Measurements from ENCODE around the gene TOM1L1. TPM values are rescaled to one million over a fixed set of nuclear protein-coding genes. Genes with fewer than 3 reads are reported as not detected.

Gene TOM1L1
- total RNA-seq, 2 donors from 2014 or later, result 4.2 to 4.7 TPM

- DNase-seq (ENCODE audit: low spot score), result no peak
- intact Hi-C loops (cut with DNase I), result no loop called here
These were observed 36.8 kb downstream of the TOM1L1 start for GRCh38 chr17:54937426-54937825.

DNA sequence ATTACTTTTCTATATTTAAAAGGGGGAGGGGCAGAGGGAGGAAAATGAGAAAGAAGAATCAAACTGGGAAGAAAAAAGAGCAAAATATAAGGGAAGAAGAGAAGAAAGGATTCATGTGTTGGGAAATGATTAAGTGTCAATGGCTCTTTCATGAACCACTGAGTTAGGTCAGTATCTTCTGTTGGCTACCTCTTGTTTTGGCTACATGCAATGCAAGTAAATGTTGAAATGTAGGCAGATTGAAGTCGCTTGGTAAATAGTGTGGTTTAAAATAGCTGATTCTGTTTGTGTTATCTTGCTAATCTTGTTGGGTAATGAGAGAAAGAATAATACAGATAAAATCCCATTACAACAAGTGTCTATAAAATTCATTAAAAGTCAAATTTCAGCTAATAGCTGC, 40.6 kb downstream of the TOM1L1 start:
- intact Hi-C loops (cut with DNase I), result no loop called here
- DNase-seq (ENCODE audit: low spot score), result no peak

DNA sequence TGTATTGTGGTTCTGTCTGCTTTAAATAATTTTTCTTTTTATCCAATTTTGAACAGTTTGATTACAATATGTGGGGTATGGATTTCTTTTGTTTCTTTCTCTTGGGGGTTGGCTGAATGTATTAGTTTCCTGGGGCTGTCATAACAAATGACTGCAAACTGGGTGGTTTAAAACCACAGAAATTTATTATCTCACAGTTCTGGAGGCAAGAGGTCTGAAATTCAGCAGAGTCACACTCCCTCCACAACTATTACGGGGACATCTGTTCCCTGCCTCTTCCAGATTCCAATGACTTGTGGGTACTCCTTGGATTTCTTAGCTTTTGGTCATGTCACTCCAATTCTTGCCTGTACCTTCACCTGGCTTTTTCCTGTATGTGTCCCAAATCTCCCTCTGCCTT, 44.1 kb downstream of the TOM1L1 start:
- intact Hi-C loops (cut with DNase I), result no loop called here
- no peak for DNase-seq (ENCODE audit: low spot score)

- intact Hi-C loops (cut with DNase I), result no loop called here
These were observed 44.6 kb downstream of the TOM1L1 start for GRCh38 chr17:54945231-54945630.

DNA sequence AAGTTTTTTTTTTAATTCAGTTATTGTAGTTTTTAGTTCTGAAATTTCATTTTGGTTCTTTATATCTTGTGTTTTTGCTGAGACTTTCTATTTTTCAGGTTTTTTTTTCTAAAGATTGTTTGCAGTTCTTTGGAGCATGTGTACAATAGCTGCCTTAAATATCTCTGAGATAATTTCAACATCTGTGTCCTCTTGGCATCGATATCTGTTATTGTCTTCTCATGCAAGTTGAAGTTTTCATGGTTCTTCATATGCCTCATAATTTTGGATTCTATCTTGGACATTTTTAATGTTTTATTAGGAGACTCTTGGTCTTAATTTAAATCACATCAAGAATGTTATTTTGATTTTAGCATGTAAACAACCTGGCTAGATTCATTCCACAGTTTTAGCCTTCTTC, 45.0 kb downstream of the TOM1L1 start:
- intact Hi-C loops (cut with DNase I), result no loop called here
- DNase-seq (ENCODE audit: low spot score), result no peak

More at GRCh38 chr17:54945231-54945630, 44.6 kb downstream of the TOM1L1 start:
- no peak for DNase-seq (ENCODE audit: low spot score)

DNA sequence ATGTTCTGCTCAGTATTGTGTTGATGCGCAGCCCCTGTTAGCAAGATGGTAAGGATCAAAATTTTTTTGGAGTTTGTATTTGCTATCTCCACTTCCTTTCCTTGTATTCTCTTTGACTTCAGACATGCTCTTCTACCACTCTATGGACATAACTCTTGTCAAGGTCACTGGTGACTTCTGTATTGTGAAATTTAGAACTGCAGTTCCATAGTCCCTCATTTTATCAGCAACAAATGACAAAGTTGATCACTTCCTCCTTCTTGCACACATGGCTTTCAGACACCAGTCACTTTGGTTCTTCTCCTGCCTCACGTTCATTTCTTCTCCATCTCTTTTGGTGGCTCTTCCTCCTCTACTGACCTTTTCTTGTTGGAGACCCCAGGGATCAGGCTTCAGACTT, 46.7 kb downstream of the TOM1L1 start:
- intact Hi-C loops (cut with DNase I), result no loop called here
- no peak for DNase-seq (ENCODE audit: low spot score)

DNA sequence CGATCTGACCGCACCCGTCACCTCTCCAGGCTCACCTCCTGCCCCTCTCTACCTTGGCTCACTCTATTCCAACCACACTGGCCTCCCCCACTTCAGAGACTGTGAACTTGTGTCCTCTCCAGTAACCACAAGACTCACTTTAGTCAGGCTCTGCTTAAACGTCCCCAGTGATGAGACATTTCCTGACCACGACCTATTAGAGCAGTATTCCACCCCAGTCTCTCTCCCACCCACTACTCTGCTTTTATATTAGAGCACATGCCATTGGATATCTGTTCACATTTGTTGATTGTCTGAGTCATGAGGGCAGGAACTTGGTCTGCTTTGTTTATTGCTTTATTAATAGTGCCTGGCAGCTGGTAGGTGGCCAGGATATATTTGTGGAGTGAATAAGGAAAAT, 47.7 kb downstream of the TOM1L1 start:
- intact Hi-C loops (cut with DNase I), result no loop called here
- no peak for DNase-seq (ENCODE audit: low spot score)

DNA sequence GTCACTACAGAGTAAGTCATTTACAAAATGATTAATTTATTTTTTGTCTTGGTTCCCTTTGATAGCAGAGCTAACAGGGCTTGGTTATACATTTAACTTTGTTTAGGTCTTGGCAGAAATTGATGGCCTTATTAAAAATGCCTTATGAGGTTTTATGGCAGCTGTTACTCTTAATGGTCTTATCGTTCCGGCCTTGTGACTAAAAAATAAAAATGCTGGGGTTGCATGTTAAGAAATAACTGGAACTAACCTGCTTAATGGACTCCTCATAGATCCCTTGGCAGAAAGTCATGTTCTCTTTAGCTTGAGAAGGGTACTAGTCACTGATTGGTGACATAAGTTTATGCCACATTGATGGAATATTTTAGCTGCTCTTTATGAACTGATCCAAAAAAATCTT, 49.5 kb downstream of the TOM1L1 start:
- DNase-seq (ENCODE audit: low spot score), result no peak
- intact Hi-C loops (cut with DNase I), result no loop called here

DNA sequence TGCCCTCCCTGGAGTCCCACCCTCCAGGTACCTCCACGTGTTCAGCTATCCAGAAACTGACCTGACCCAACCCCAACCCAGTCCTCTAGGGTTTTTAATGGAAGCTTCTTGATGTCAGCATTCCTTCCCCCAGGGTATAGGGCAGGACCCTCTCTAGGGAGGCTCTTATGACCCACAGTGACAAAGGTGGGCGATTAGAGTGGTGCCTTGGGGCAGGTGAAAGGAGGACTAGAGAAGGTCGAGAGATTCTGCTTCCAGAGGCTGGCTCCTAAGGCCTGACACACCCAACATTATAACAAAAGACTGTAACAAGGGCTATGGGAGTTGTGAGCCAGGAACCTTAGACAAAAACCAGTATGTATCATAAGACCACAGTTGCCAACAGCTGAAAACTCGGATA, 50.6 kb downstream of the TOM1L1 start:
- DNase-seq (ENCODE audit: low spot score), result no peak
- intact Hi-C loops (cut with DNase I), result no loop called here

GRCh38 chr17:54956791-54957190, 56.1 kb downstream of the TOM1L1 start:
- DNase-seq (ENCODE audit: low spot score), result no peak
- intact Hi-C loops (cut with DNase I), result no loop called here

DNA sequence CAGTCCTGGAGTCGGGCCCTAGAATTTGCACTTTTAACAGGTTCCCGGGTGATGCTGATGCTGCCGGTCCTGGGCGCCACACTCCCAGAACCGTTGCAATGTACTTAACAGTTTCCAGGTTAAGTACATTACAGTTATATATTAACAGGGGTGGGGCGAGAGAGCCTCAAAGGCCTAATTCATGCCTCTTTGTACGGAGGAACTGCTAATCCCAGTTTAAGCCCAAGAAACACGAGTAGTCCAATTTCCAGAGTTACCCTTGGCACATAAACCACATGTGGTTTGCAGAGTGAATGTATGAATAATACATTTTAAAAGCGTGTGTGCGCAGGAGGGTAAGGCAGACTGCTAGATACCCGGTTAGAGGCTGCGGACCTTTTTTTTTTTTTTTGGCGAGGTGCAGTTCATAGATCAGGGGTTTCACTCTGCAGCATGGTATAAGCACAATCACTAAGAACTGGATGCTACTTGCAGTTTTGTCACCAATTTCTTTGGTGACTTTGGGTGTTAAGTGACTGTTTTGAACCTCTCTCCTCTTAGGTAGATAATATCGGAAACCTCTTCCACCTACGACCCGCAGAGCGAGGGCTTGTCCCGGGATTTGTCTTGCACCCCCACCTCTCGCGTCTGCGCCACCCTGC, 67.1 kb downstream of the TOM1L1 start:
- intact Hi-C loops (cut with DNase I), result no loop called here
- DNase-seq (ENCODE audit: low spot score), result no peak

DNA sequence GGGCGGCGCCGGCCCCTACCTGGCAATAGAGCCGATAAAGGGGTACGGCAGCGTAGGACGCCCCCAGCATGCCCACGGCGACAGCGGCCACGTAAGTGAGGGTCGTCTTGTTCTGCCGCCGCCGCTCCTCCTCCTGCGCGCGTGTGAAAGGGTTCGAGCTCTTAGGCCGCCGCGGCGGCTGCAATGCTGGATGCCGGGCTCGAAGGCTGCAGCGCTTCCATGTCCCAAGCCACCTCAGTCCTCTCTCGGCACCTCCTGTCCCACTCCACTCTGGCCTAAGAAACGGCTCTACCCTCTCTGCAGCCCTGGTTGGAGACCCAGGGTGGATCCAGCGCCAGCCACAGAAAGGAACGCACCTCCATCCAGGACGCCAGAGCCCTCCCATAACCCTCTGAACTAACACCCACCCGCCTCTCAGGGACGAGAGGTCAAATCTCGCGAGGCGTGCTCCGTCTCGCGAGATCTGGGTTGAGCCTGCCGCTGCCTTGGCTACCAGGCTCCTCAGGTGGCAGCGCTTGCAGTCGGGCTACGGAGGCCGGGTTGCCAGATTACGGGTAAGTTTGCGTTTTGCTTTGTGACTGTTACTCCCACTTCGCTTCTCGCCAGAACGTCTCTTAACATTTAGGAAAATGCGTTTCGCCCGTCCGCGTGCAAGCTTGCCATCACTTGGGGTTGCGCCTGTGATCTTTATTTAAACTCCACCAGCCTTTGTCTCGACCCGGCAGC, 67.8 kb downstream of the TOM1L1 start, which contains the start of the genes COX11 and STXBP4:
Gene COX11 (minus strand): TSS at position 393 of the 726 bp plus-strand sequence. CDS start 8 bp downstream, at position 385.
Gene STXBP4 (plus strand): TSS at position 504 of the 726 bp plus-strand sequence. CDS start 17,455 bp downstream, outside the sequence.
- intact Hi-C loops (cut with DNase I), result no loop called here
- peak; percentile 98 for DNase-seq (ENCODE audit: low spot score)

GRCh38 chr17:54968988-54969332, 68.3 kb downstream of the TOM1L1 start:
- intact Hi-C loops (cut with DNase I), result no loop called here
- no peak for DNase-seq (ENCODE audit: low spot score)

- intact Hi-C loops (cut with DNase I), result no loop called here
- no peak for DNase-seq (ENCODE audit: low spot score)
These were observed 69.3 kb downstream of the TOM1L1 start for GRCh38 chr17:54969658-54970572.

DNA sequence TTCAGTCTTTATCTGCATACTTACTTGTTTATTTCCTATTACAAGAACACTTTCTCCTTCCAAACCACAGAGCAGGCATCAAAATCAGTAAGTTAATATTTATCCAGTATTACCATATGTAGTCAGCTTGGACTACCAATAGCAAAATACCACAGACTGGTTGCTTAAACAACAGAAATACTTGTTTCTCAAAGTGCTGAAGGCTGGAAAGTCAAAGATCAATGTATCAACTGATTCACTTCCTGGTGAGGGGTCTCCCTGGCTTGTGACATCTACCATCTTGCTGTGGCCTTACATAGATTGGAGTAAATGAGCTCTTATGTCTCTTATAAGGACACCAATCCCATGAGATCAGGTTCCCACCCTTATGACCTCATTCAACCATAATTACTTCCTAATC, 70.5 kb downstream of the TOM1L1 start:
- DNase-seq (ENCODE audit: low spot score), result no peak
- intact Hi-C loops (cut with DNase I), result no loop called here

DNA sequence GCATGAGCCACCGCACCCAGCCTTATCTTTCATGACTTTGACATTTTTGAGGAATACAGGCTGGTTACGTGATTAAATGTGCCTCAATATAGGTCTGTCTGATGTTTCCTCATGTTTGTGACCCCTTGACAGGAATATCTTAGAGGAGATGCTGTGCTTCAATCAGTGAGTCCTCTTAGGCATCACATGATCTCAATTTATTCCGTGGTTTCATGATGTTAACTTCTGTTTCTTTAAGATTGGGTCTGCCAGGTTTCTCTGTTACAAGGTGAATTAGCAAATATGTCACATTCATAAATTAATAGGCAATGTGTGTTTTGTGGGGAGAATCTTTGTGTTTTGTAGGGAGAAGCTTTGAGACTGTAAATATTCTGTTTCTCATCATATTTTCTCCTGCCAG, 71.2 kb downstream of the TOM1L1 start:
- DNase-seq (ENCODE audit: low spot score), result no peak
- intact Hi-C loops (cut with DNase I), result no loop called here

GRCh38 chr17:54972406-54973138, 71.9 kb downstream of the TOM1L1 start:
- intact Hi-C loops (cut with DNase I), result no loop called here

DNA sequence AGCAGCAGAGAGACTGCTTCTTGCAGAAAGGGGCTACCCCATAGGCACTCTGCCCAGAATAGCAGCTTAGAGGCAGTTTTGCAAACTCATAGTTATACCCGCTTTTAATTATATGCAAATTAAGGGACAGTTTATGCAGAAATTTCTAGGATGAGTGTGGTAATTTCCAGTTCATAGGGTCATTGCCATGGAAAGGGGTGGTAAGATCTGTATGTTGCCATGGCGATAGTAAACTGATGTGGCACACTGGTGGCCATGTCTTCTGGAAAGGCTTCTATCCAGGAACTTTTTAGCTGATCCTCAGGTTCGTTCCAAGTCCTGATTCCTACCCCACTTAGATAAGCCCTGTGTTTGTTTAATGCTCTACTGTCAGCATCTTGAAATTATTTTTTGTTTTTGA, 74.1 kb downstream of the TOM1L1 start:
- no peak for DNase-seq (ENCODE audit: low spot score)
- intact Hi-C loops (cut with DNase I), result no loop called here

More at GRCh38 chr17:54972406-54973138, 71.9 kb downstream of the TOM1L1 start:
- DNase-seq (ENCODE audit: low spot score), result no peak

DNA sequence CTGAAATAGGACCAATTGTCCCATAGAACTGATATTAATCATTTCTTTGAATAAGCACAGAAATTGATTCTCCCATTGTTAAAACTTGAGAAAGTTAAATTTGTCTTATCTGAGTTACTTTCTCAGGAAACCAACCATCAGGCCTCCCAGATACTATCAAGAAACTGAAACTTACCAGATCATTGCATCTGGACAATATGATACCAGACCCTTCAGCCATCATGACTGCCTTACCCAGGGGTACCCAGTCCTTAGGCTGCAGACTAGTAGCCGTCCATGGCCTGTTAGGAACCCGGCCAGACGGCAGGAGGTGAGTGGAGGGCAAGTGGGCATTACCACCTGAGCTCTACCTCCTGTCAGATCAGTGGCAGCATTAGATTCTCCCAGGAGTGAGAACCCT, 75.7 kb downstream of the TOM1L1 start:
- DNase-seq (ENCODE audit: low spot score), result no peak

More for the DNA sequence above, 75.7 kb downstream of the TOM1L1 start:
- intact Hi-C loops (cut with DNase I), result no loop called here

Data from posterior vena cava (tissue), 2 donors.